ENCODE data around the gene NPM1.

DNA sequence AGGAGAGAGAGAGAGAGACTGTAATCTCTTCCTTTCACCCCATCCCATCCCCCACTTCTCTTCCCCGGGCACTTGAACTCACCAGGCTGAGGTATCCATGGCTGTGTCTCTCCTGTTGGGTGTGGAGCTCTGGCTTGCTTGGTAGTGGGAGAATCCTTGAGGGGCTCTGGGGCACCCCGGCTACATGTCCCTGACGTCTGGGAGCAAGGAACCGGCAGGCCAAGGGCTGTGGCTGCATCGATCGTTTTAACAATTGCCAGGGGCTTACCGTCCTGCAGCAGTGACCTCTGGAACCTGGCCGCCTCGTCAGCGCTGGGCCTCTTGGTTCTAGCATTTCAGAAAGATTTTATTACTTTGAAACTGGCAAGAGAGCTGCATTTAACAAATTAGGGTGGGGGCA is 61.8 kb downstream of the NPM1 start:
- TF ChIP-seq, protein P1, sequence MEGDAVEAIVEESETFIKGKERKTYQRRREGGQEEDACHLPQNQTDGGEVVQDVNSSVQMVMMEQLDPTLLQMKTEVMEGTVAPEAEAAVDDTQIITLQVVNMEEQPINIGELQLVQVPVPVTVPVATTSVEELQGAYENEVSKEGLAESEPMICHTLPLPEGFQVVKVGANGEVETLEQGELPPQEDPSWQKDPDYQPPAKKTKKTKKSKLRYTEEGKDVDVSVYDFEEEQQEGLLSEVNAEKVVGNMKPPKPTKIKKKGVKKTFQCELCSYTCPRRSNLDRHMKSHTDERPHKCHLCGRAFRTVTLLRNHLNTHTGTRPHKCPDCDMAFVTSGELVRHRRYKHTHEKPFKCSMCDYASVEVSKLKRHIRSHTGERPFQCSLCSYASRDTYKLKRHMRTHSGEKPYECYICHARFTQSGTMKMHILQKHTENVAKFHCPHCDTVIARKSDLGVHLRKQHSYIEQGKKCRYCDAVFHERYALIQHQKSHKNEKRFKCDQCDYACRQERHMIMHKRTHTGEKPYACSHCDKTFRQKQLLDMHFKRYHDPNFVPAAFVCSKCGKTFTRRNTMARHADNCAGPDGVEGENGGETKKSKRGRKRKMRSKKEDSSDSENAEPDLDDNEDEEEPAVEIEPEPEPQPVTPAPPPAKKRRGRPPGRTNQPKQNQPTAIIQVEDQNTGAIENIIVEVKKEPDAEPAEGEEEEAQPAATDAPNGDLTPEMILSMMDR (IDR thresholded peaks at IDR 0.05) = no peak
- TF ChIP-seq POLR2A (IDR thresholded peaks at IDR 0.05) (no peak), POLR2AphosphoS5 (IDR thresholded peaks at IDR 0.05) (no peak)
